NCI-H1417 treated with DMSO at 0.1 percent for 48 hours (cell line): Measurements from ENCODE around the gene CPXM2.

ENCODE experiments used
- DNase-seq: peaks from one replicate; lab custom pipeline; 2025; lab: John Stamatoyannopoulos, UW

The CPXM2 gene

DNA sequence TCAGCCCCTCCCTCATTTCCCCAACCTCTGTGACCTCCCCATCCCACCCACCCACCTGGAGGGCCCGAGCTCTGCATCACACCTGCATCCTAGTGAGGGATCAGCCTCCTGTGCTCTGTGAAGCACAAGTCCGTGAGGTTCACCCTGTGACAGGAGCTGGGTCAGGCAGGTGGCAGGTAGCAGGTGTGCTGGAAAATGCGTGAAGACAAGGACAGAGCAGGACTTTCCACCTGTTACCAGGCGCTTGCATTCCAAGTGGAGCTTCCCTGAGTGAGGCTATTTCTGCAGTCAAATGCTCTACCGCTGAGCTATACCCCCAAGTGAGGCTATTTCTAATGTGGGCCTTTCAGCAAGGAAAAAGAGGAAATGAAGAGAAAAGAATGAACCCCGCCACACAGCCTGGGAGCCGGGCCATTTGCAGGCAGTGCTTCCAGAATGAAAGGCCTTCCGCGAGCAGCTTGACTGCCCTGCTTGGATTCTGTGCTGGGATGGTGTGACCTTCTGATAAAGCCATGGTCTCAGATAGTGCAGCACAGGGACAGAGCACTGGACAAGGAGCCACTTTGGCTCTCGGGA lies 13.3 kb upstream of the CPXM2 start:
- DNase-seq, result no peak

- DNase-seq, result no peak
Observed at GRCh38 chr10:123903621-123904020, 12.0 kb upstream of the CPXM2 start.

GRCh38 chr10:123901621-123902020 lies 10.0 kb upstream of the CPXM2 start:
- DNase-seq, result no peak

- DNase-seq, result no peak
Observed at GRCh38 chr10:123897146-123897545, 5.5 kb upstream of the CPXM2 start.

GRCh38 chr10:123896246-123896927 lies 4.8 kb upstream of the CPXM2 start:
- DNase-seq, result peak; percentile 31

DNA sequence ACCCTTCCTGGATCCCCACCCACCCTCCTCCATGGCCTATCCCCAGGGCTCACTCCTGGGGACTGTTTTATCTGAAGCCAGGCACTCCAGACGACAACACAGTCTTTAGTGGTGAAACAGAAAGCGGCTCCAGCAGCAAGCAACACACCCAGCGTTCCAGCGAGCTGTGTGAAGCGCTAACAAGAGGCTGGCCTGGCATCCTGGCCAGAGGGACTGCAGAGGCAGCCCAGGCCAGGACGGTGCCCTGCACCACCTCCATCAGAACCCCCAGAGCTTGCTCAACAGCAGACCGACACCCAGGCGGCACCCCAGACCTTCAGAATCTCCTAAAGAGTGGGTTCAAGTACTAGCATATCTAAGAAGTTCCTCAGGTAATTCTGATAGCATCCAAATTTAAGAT lies 2.0 kb upstream of the CPXM2 start:
- no peak for DNase-seq

DNA sequence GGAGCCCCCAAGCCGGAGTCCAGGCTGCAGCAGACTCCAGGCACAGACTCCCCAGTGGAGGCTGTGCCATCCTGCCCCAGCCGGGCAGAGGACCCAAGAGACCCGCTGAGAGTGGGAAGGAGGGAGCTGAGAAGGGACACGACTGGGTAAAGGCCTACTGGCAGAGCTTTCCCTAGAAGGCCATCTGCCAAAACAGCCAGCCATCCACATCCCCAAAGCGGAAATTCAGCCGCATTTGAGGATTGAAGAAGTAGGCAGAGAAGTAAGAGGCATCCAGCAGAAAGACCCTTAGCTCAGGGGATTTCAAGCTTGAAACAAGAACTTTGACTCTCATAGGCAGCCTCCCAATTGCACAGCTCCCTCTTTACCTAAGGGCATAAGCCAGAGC lies 857 bp downstream of the CPXM2 start:
- DNase-seq, result no peak

- no peak for DNase-seq
Observed at GRCh38 chr10:123890226-123890625, 1.4 kb downstream of the CPXM2 start.

DNA sequence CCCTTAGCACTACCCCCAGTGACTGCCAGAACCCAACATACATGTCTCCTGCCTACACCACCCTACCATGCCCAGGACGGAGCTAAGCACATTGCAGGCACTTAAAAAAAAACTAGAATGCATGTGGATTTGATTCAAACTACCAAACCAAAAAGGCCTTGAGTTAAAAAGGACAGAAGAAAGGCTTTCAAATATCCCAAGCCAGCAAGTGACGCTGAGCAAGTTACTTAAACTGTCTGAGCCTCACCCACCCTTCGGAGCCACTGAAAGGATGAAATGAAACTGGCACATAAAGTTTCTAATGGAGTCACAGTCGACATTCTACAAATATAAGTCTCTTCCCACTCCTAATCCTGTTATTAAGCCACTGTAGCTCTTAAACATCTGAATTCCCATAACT lies 1.8 kb downstream of the CPXM2 start:
- no peak for DNase-seq

DNA sequence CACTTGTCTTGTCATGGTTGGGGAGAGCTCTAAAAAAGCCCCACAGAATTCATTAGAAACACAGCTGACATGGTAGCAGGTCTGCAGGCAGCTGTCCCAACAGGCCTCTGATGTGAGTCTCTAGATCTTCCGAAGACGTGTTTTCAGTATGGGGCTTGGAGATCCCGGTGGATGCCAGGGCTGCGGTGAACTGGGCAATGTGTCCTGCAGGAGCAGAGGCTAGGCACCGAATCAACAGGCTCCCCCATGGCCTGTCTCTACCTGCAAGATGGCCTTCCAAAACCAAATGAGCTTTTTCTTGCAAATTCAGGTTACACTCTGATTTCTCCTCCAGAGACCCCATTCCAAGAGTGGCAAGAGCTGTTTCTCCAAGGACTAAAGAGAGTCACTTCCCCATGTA lies 2.9 kb downstream of the CPXM2 start:
- no peak for DNase-seq

DNA sequence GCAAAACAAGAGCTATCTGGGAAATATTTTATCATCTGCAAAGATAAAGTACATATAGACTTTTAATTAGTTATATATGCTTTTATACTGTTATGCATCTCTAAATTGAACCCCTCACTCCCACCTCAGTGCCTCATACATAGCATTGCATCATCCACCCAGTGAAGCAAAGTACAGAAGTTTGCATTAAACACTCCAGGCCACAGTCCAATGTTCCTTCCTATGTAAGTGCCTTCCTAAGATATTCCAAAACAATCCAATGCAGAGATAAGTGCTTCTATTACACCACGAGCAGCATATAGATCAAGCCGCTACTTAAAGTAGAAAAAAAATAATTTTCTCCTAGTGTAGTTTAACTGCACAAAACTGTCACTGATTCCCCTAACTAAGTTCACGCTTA lies 3.4 kb downstream of the CPXM2 start:
- no peak for DNase-seq

GRCh38 chr10:123886292-123886691 lies 5.3 kb downstream of the CPXM2 start:
- DNase-seq, result no peak

GRCh38 chr10:123885406-123886170 lies 6.0 kb downstream of the CPXM2 start:
- no peak for DNase-seq

- DNase-seq, result no peak
Observed at GRCh38 chr10:123884907-123885381, 6.7 kb downstream of the CPXM2 start.

GRCh38 chr10:123884351-123884906 lies 7.2 kb downstream of the CPXM2 start:
- DNase-seq, result no peak

GRCh38 chr10:123883673-123884320 lies 7.8 kb downstream of the CPXM2 start:
- DNase-seq, result no peak

DNA sequence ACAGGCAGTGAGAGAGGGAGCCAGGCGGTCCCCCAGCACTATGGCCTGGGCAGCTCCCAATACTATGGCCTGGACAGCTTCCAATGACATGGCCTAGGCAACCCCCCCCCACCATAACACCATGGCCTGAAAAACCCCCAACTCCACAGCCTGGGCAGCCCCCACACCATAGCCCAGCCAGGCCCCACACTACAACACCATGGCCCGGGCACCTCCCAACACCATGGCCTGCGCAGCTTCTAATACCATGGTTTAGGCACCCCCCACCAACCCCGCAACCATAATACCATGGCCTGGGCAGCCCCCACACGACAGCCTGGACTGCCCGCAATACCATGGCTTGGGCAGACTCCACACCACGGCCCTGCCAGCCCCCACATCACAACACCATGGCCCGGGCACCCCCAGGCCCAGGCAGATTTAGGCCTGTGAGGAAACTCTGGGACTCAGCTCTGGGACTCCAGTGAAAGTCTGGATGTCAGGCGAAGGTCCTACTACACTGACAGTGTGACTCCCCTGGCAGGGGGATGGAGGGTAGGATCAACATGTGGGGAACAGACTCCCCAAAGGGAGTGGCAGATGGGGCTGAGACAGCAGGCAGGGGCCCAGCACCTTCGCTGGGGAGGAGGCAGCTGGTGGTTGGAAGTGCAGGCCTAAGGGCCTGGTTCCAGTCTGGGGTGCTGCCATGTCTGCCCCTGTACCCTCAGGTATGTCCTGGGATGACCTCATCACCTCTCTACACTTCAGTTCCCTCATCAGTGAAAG lies 8.7 kb downstream of the CPXM2 start:
- no peak for DNase-seq

GRCh38 chr10:123882177-123882576 lies 9.4 kb downstream of the CPXM2 start:
- DNase-seq, result no peak

- no peak for DNase-seq
Observed at GRCh38 chr10:123879606-123880257, 11.9 kb downstream of the CPXM2 start.

DNA sequence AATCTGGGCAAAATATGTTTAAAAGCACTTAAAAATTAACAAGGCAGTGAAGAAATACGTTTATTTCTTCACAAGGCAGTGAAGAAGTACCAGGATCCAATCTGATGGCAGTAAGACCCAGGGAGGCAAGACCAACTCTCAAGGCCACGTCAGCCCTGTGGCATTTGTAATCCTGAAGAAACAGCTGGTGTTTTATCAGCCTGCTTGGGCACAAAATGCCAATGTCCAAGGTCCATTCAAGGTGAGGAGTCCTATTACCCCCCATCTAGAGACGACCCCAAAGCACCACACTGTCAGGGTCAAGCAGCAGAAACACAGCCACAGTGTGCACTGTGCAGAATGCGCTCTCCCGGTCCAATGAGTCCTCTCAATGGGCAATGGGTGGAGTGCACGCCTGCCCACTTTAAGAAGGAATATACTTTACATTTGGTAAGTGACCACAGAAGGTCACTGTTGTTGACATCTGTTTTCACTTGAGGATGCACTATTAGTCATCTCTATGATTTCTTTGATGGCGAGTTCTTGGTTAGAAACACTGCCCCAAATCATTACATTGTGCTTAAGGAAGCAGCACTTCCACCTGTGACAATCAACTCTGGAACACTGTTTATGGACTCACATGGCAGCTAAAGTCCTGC lies 12.8 kb downstream of the CPXM2 start:
- no peak for DNase-seq

DNA sequence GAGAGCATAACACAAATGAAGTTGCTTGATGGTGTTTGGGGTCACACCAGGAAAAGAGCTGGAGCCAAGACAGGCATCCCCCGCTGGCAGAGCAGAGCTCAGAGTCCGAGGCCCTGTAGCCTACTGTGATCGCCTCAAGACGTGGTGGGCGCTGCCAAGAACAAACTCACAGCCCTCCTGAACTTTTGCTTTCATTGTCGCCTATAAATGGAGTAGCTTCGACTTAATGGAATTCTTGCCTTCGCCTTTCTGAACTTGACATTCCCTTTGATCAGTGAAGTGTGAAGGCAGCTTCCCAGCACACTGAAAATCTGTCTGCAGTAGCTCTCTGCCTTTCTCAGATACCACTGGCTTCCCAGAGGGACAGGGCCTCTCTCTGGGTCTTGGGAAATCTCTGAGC lies 21.3 kb downstream of the CPXM2 start:
- DNase-seq, result no peak
